SU-DHL-6 (cell line): Measurements from ENCODE around the gene SRRT.
A peak's percentile ranks its signal among the peaks of the same experiment; 100 is the strongest.

Experiments used
- H2AFZ ChIP-seq: fragments of 200-600 bp; sonication (generic); 2 replicates; pipeline ENCODE4 v1.6.1; 2014; ENCODE audit warnings: low read depth, mild to moderate bottlenecking, moderate library complexity, mixed read lengths, antibody characterized with exemption, low read length; ENCODE audit not compliant: severe bottlenecking
- H3F3A ChIP-seq: fragments of 200-600 bp; shearing (Covaris generic); 2 replicates; pipeline ENCODE4 v1.6.0; 2016; ENCODE audit warnings: antibody characterized with exemption, mild to moderate bottlenecking; ENCODE audit not compliant: insufficient read depth
- H3K27ac ChIP-seq: fragments of 200-600 bp; sonication (generic); 2 replicates; pipeline ENCODE4 v1.5.1; 2016; ENCODE audit warnings: low read depth, mild to moderate bottlenecking, low read length, moderate library complexity, mixed read lengths
- H3K27me3 ChIP-seq: fragments of 200-600 bp; sonication (generic), shearing (Covaris generic); 2 replicates; pipeline ENCODE4 v1.6.0; 2014; ENCODE audit warnings: mild to moderate bottlenecking, low read length
- H3K36me3 ChIP-seq: fragments of 200-600 bp; sonication (generic); 2 replicates; pipeline ENCODE4 v1.6.1; 2014; ENCODE audit warnings: mild to moderate bottlenecking, low read length, mixed read lengths
- H3K4me2 ChIP-seq: fragments of 300-600, 200-600 bp; shearing (Covaris generic), sonication (generic); 2 replicates; pipeline ENCODE4 v1.6.0; 2014; ENCODE audit warnings: low read length, low read depth, mild to moderate bottlenecking; ENCODE audit not compliant: poor library complexity, severe bottlenecking
- H3K4me3 ChIP-seq: fragments of 200-600 bp; sonication (generic); 2 replicates; pipeline ENCODE4 v1.5.1; 2014; ENCODE audit warnings: antibody characterized with exemption, low read length, mild to moderate bottlenecking, mixed read lengths; ENCODE audit not compliant: insufficient read depth, poor library complexity, severe bottlenecking
- H3K79me2 ChIP-seq: fragments of 200-600 bp; sonication (generic); 2 replicates; pipeline ENCODE4 v1.6.1; 2014; ENCODE audit warnings: mild to moderate bottlenecking, low read length, moderate library complexity; ENCODE audit not compliant: insufficient read depth
- H3K9ac ChIP-seq: fragments of 200-600 bp; sonication (generic); 2 replicates; pipeline ENCODE4 v1.7.0; 2014; ENCODE audit warnings: mild to moderate bottlenecking, low read length
- H3K9me2 ChIP-seq: fragments of 200-600 bp; sonication (generic); replicated peaks from 2 replicates; pipeline ENCODE4 v1.6.1; 2014; ENCODE audit warnings: low read length; ENCODE audit not compliant: insufficient read depth
- H3K9me3 ChIP-seq: fragments of 200-600 bp; sonication (generic); 2 replicates; pipeline ENCODE4 v1.6.1; 2014; ENCODE audit warnings: low read length, mixed read lengths; ENCODE audit not compliant: insufficient read depth
- H4K20me1 ChIP-seq: fragments of 200-600 bp; sonication (generic); 2 replicates; pipeline ENCODE4 v1.6.1; 2014; ENCODE audit warnings: low read depth, mild to moderate bottlenecking, antibody characterized with exemption, low read length, moderate library complexity, mixed read lengths
- EZH2phosphoT487 ChIP-seq: fragments of 200-600 bp; sonication (generic), shearing (Covaris generic); conservative IDR thresholded peaks from 2 replicates; pipeline ENCODE4 v1.6.1; 2018; ENCODE audit warnings: mild to moderate bottlenecking, antibody characterized with exemption, low read length, moderate library complexity, mixed read lengths
- TF ChIP-seq, protein P1 (sequence below): fragments of 200-600 bp; sonication (generic); IDR thresholded peaks from one replicate; pipeline ENCODE4 v1.5.1; 2017; ENCODE audit warnings: antibody characterized with exemption, mild to moderate bottlenecking, low read length, moderate library complexity; ENCODE audit not compliant: insufficient read depth, poor library complexity, severe bottlenecking

SRRT gene

DNA sequence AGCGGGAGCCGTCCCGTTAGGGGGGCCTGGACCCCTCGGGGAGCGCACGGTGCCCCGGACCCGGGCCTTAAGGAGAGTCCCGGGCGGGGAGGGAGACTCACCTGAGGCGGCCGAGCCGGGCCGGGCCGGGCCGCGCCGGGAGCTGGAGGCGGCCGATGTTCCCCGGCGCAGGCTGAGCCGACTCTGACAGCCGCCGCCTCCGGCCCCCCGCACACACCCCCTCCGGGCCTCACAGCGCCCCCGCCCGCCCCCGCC is 20.7 kb downstream of the SRRT start, which contains the start of gene ACHE:
ACHE (minus strand) TSS at position 188 of the 255 bp plus-strand sequence. CDS start 1,656 bp downstream, outside the sequence.
- Histone ChIP-seq H3K27me3 (no peaks in the 10 kb centered on the region), H3K9ac (no peak within 1 kb of the TSS), H3K9me3 (no peaks in the 10 kb centered on the region), H3K9me2 (no peaks in the 10 kb centered on the region), H2AFZ (no peak within 1 kb of the TSS), H3K36me3 (no peaks in the 10 kb centered on the region), H3K27ac (no peak within 1 kb of the TSS), H3K79me2 (no peaks in the 10 kb centered on the region), H3K4me2 (peak within 1 kb of the TSS; percentile 36), H3F3A (peaks cover 4% of the 10 kb centered on the region; the same call in 1 of the 2 replicates), H4K20me1 (no peaks in the 10 kb centered on the region), H3K4me3 (no peak within 1 kb of the TSS)
- TF ChIP-seq, protein P1, sequence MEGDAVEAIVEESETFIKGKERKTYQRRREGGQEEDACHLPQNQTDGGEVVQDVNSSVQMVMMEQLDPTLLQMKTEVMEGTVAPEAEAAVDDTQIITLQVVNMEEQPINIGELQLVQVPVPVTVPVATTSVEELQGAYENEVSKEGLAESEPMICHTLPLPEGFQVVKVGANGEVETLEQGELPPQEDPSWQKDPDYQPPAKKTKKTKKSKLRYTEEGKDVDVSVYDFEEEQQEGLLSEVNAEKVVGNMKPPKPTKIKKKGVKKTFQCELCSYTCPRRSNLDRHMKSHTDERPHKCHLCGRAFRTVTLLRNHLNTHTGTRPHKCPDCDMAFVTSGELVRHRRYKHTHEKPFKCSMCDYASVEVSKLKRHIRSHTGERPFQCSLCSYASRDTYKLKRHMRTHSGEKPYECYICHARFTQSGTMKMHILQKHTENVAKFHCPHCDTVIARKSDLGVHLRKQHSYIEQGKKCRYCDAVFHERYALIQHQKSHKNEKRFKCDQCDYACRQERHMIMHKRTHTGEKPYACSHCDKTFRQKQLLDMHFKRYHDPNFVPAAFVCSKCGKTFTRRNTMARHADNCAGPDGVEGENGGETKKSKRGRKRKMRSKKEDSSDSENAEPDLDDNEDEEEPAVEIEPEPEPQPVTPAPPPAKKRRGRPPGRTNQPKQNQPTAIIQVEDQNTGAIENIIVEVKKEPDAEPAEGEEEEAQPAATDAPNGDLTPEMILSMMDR: no peak
- TF ChIP-seq EZH2phosphoT487: no peak

DNA sequence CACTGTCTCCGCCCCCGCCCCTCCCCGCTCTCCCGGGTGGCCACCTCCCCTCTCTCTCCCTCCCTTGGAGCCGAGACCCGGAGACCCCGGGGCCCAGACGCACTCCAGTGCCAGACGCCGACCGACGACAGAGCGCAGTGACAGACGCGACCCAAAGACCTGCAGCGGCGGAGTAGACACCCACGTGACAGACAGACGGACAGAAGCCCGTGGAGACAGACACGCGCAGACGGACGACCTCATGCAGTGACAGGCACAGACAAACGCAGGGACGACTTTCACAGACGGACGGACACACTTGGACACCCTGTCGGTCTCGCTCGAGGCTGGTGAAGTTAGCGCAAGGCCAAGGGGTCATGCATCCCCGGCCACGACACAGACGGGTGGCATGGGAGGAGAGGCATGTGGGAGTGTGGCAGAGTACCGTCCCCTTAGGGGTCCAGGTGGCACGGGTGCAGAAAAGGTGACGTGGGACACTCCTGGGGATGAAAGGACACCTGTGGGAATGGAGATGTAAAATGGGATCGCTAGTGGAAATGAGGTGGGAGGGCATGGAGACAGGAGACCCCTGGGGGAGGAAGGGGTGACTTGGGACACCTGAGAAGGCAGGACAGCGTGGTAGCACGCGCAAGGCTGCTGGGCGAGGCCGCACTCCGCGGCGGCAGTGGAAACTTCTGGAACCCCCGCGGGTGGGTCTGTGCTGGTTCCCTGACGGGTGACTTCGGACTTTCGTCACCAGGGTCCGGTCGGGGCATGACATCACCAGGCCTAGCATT is 21.2 kb downstream of the SRRT start:
- H3K4me3 ChIP-seq: no peak overlapping the region
- H3K36me3 ChIP-seq: no peaks in the 10 kb centered on the region
- no peaks in the 10 kb centered on the region for H3K27me3 ChIP-seq
- H3K79me2 ChIP-seq: no peaks in the 10 kb centered on the region
- H4K20me1 ChIP-seq: no peaks in the 10 kb centered on the region
- no peak overlapping the region for H3K4me2 ChIP-seq
- peaks cover 4% of the 10 kb centered on the region; the same call in 1 of the 2 replicates for H3F3A ChIP-seq
- H3K9ac ChIP-seq: no peak overlapping the region
- no peaks in the 10 kb centered on the region for H3K9me3 ChIP-seq
- H3K27ac ChIP-seq: no peak overlapping the region
- no peaks in the 10 kb centered on the region for H3K9me2 ChIP-seq
- TF ChIP-seq EZH2phosphoT487: no peak
- TF ChIP-seq, protein P1: no peak
- no peak overlapping the region for H2AFZ ChIP-seq

- no peaks in the 10 kb centered on the region for H3K79me2 ChIP-seq
- no peaks in the 10 kb centered on the region for H3K27me3 ChIP-seq
- no peak overlapping the region for H2AFZ ChIP-seq
- H3K4me3 ChIP-seq: no peak overlapping the region
- no peak overlapping the region for H3K4me2 ChIP-seq
- no peaks in the 10 kb centered on the region for H3K36me3 ChIP-seq
- H3F3A ChIP-seq: no peaks in the 10 kb centered on the region
- H3K9me3 ChIP-seq: no peaks in the 10 kb centered on the region
- no peak overlapping the region for H3K9ac ChIP-seq
- H3K27ac ChIP-seq: no peak overlapping the region
- TF ChIP-seq, protein P1: peak; percentile 59
- TF ChIP-seq EZH2phosphoT487: no peak
- H3K9me2 ChIP-seq: no peaks in the 10 kb centered on the region
- no peaks in the 10 kb centered on the region for H4K20me1 ChIP-seq
Measured at GRCh38 chr7:100896732-100897608, 22.1 kb downstream of the SRRT start.
